Liver (tissue), 9 donors: ENCODE measurements around the gene ATOH8. TPM values are rescaled to one million over a fixed set of nuclear protein-coding genes. Genes with fewer than 3 reads are reported as not detected.

Source experiments
- DNase-seq: peaks from one replicate; pipeline ENCODE4 v3.0.0-alpha.2; 2017; ENCODE audit warnings: low spot score
- H3K27ac ChIP-seq, 2 donors: one replicate each; pipeline ENCODE4 v1.7.0; 2013; ENCODE audit warnings: inconsistent platforms in 2 of 2, low read length in 2 of 2, control low read depth in 1 of 2, low read depth in 1 of 2, mild to moderate bottlenecking in 1 of 2
- H3K27me3 ChIP-seq, 4 donors: one replicate each; pipeline versions ENCODE4 v1.6.1 to v1.7.0; 2013; ENCODE audit warnings: low read length in 3 of 4, inconsistent platforms in 1 of 4, mild to moderate bottlenecking in 1 of 4, moderate library complexity in 1 of 4; ENCODE audit not compliant: control insufficient read depth in 4 of 4, insufficient read depth in 4 of 4
- H3K36me3 ChIP-seq, 4 donors: one replicate each; pipeline versions ENCODE4 v1.6.1 to v1.7.0; 2013; ENCODE audit warnings: low read length in 3 of 4, mild to moderate bottlenecking in 3 of 4, low read depth in 1 of 4, moderate library complexity in 1 of 4; ENCODE audit not compliant: control insufficient read depth in 4 of 4, insufficient read depth in 3 of 4
- H3K4me1 ChIP-seq, 4 donors: one replicate each; pipeline versions ENCODE4 v1.6.1 to v1.7.0; 2013; ENCODE audit warnings: low read length in 3 of 4, mild to moderate bottlenecking in 3 of 4, moderate library complexity in 1 of 4; ENCODE audit not compliant: control insufficient read depth in 4 of 4, insufficient read depth in 4 of 4
- H3K4me3 ChIP-seq, 3 donors: one replicate each; pipeline versions ENCODE4 v1.6.1 to v1.7.0; 2013; ENCODE audit warnings: low read length in 3 of 3, control low read depth in 1 of 3, low read depth in 1 of 3, mild to moderate bottlenecking in 1 of 3
- H3K9ac ChIP-seq, 2 donors: one replicate each; pipeline ENCODE4 v1.7.0; 2013; ENCODE audit warnings: low read length in 2 of 2, mild to moderate bottlenecking in 2 of 2, moderate library complexity in 2 of 2, control low read depth in 1 of 2, low read depth in 1 of 2
- H3K9me3 ChIP-seq, 4 donors: one replicate each; pipeline versions ENCODE4 v1.6.1 to v1.7.0; 2013; ENCODE audit warnings: low read length in 3 of 4; ENCODE audit not compliant: control insufficient read depth in 4 of 4
- ATF3 ChIP-seq: IDR thresholded peaks from 2 replicates; pipeline ENCODE4 v1.6.1; 2016; ENCODE audit warnings: antibody characterized with exemption
- CTCF ChIP-seq: fragments of 150-350 bp; IDR thresholded peaks from 2 replicates; pipeline ENCODE4 v1.5.1; 2017; ENCODE audit warnings: improper control_type of control experiment, low read depth, low read length; ENCODE audit not compliant: missing input control
- EGR1 ChIP-seq, 2 donors: IDR thresholded peaks; 2 replicates each; pipeline ENCODE4 v1.6.1; 2016 to 2018; ENCODE audit warnings: antibody characterized with exemption in 2 of 2, low read depth in 2 of 2
- FOXA1 ChIP-seq: IDR thresholded peaks from 2 replicates; pipeline ENCODE4 v1.6.1; 2016; ENCODE audit warnings: antibody characterized with exemption
- FOXA2 ChIP-seq: IDR thresholded peaks from 2 replicates; pipeline ENCODE4 v1.6.1; 2016; ENCODE audit warnings: antibody characterized with exemption
- GABPA ChIP-seq, 2 donors: IDR thresholded peaks in 1 of 2; conservative IDR thresholded peaks in 1 of 2; 2 replicates each; pipeline ENCODE4 v1.6.1; 2016; ENCODE audit warnings: antibody characterized with exemption in 2 of 2, mild to moderate bottlenecking in 1 of 2, moderate library complexity in 1 of 2
- HNF4A ChIP-seq, 2 donors: conservative IDR thresholded peaks; 2 replicates each; pipeline ENCODE4 v1.6.1; 2016; ENCODE audit warnings: antibody characterized with exemption in 2 of 2, mild to moderate bottlenecking in 2 of 2
- HNF4G ChIP-seq: IDR thresholded peaks from 2 replicates; pipeline ENCODE4 v1.6.1; 2016; ENCODE audit warnings: antibody characterized with exemption
- MAX ChIP-seq: IDR thresholded peaks from 2 replicates; pipeline ENCODE4 v1.6.1; 2016; ENCODE audit warnings: antibody characterized with exemption
- NR2F2 ChIP-seq: IDR thresholded peaks from 2 replicates; pipeline ENCODE4 v1.6.1; 2016; ENCODE audit warnings: antibody characterized with exemption
- RAD21 ChIP-seq, 2 donors: IDR thresholded peaks; 2 replicates each; pipeline ENCODE4 v1.6.1; 2016; ENCODE audit warnings: antibody characterized with exemption in 2 of 2, mild to moderate bottlenecking in 2 of 2
- REST ChIP-seq: IDR thresholded peaks from 2 replicates; pipeline ENCODE4 v1.6.1; 2016; ENCODE audit warnings: antibody characterized with exemption, mild to moderate bottlenecking
- SP1 ChIP-seq: IDR thresholded peaks from 2 replicates; pipeline ENCODE4 v1.6.1; 2018; ENCODE audit warnings: antibody characterized with exemption, mild to moderate bottlenecking
- TAF1 ChIP-seq: conservative IDR thresholded peaks from 2 replicates; pipeline ENCODE4 v1.6.1; 2016; ENCODE audit warnings: antibody characterized with exemption, mild to moderate bottlenecking
- YY1 ChIP-seq: IDR thresholded peaks from 2 replicates; pipeline ENCODE4 v1.6.1; 2016; ENCODE audit warnings: antibody characterized with exemption, mild to moderate bottlenecking
- ZBTB33 ChIP-seq: IDR thresholded peaks from 2 replicates; pipeline ENCODE4 v1.6.1; 2016; ENCODE audit warnings: antibody characterized with exemption
- WGBS: extraction: QIAGEN DNeasy Blood & Tissue Kit; methylation state at CpG from one replicate; pipeline ENCODE4 v1.1.7; 2013; 5-methylcytosine and 5-hydroxymethylcytosine counted together
- polyA plus RNA-seq, 2 donors: library from polyadenylated mRNA; stranded (reverse) in 1 of 2; unstranded in 1 of 2; fragments of 200-250 nt in 1 of 2; fragments of >200 nt in 1 of 2; fragmentation: Nextera tagmentation in 1 of 2; extraction: Ambion mirVana in 1 of 2; gene quantifications; one replicate each; pipeline versions ENCODE4 v1.2.1 to v1.2.3, GENCODE V29; 2013 to 2015
- total RNA-seq, 2 donors: library from RNA; depleted of rRNA; stranded (reverse); fragments of >200 nt; gene quantifications; one replicate each; pipeline ENCODE4 v1.2.3, GENCODE V29; 2014
- donor health status: healthy.
- donor health status: healthy.
- donor health status: healthy.
- donor health status: healthy.
- donor health status: healthy.

The ATOH8 gene
- total and polyA plus RNA-seq, 4 donors, result 0.33 to 37.7 (median 26.8) TPM

GRCh38 chr2:85746321-85747004 is 7.3 kb upstream of the ATOH8 start:
- no peak overlapping the region for H3K9ac ChIP-seq
- WGBS, result 90% methylated on average over 8 of the region's 8 CpGs
- H3K36me3 ChIP-seq, result no peaks in the 10 kb centered on the region
- no peak for DNase-seq
- no peak overlapping the region for H3K27ac ChIP-seq
- H3K4me1 ChIP-seq, result peaks cover 19 to 51% (median 36%) of the 10 kb centered on the region in 4 donors
- no peaks in the 10 kb centered on the region for H3K9me3 ChIP-seq
- H3K27me3 ChIP-seq, result no peaks in the 10 kb centered on the region
- TF ChIP-seq NR2F2 (no peak), CTCF (no peak), ZBTB33 (no peak), GABPA (IDR thresholded peaks at IDR 0.05 in 1 of 2, conservative IDR thresholded peaks at IDR 0.05 in 1 of 2) (no peak), FOXA2 (no peak), FOXA1 (no peak), REST (no peak), SP1 (no peak), TAF1 (no peak), MAX (no peak), HNF4A (conservative IDR thresholded peaks at IDR 0.05) (no peak), YY1 (no peak), RAD21 (IDR thresholded peaks at IDR 0.05) (no peak), ATF3 (no peak), HNF4G (no peak), EGR1 (IDR thresholded peaks at IDR 0.05; ENCODE audit: low read depth in 2 of 2) (no peak)
- H3K4me3 ChIP-seq, result no peak overlapping the region
